PC-3 (cell line): ENCODE data around the gene TRIM34. TPM values are rescaled to one million over a fixed set of nuclear protein-coding genes. Genes with fewer than 3 reads are reported as not detected.

Source experiments
- ATAC-seq: fragments of 200-7000 bp; cut with Tn5 transposase; 2 replicates; pipeline ENCODE4 v1.9.1; 2020; ENCODE audit warnings: mild to moderate bottlenecking, moderate library complexity
- BruUV-seq: library from RNA; stranded (reverse); fragments of 400-500 nt; replicated peaks from 2 replicates; lab custom pipeline; 2021; lab: Mats Ljungman, UMichigan
- CTCF ChIA-PET: fragments of 300-600 bp; sonication (Branson Sonifier 250); formaldehyde crosslinking; loops from one replicate; lab custom pipeline; 2022; ENCODE audit warnings: antibody characterized with exemption; lab: Charles Lee
- POLR2A ChIA-PET: fragments of 300-600 bp; sonication (Branson Sonifier 250); formaldehyde crosslinking; loops from one replicate; lab custom pipeline; 2022; ENCODE audit warnings: antibody characterized with exemption; ENCODE audit not compliant: unreplicated experiment; lab: Charles Lee
- DNase-seq: peaks from one replicate; pipeline ENCODE4 v3.0.0-alpha.2; 2015
- H2AFZ ChIP-seq: fragments of 300-600 bp; sonication (generic); 2 replicates; pipeline ENCODE4 v1.6.0; 2016; ENCODE audit warnings: antibody characterized with exemption, low read length
- H3F3A ChIP-seq: fragments of 300-600 bp; sonication (generic); one replicate; pipeline ENCODE4 v1.6.0; 2017; ENCODE audit warnings: antibody characterized with exemption, low read length, control low read depth, mild to moderate bottlenecking; ENCODE audit not compliant: unreplicated experiment
- H3K27ac ChIP-seq: fragments of 300-600 bp; sonication (generic); 2 replicates; pipeline ENCODE4 v1.5.1; 2016; ENCODE audit warnings: mild to moderate bottlenecking, low read length
- H3K27me3 ChIP-seq: fragments of 300-600 bp; sonication (generic); 2 replicates; pipeline ENCODE4 v1.6.1; 2016; ENCODE audit warnings: low read length, mixed read lengths
- H3K36me3 ChIP-seq: fragments of 300-600 bp; sonication (generic); 2 replicates; pipeline ENCODE4 v1.6.1; 2016; ENCODE audit warnings: low read depth, mixed run types, low read length, mixed read lengths
- H3K4me1 ChIP-seq: fragments of 300-600 bp; sonication (generic); 2 replicates; pipeline ENCODE4 v1.5.1; 2016; ENCODE audit warnings: low read length; ENCODE audit not compliant: insufficient read depth
- H3K4me2 ChIP-seq: fragments of 300-600 bp; sonication (generic); 2 replicates; pipeline ENCODE4 v1.6.0; 2016; ENCODE audit warnings: low read length
- H3K4me3 ChIP-seq: fragments of 300-600 bp; sonication (generic); 2 replicates; pipeline ENCODE4 v1.5.1; 2016; ENCODE audit warnings: mild to moderate bottlenecking, low read length, mixed read lengths
- H3K79me2 ChIP-seq: fragments of 300-600 bp; sonication (generic); 2 replicates; pipeline ENCODE4 v1.6.1; 2017; ENCODE audit warnings: low read length, mixed read lengths
- H3K9ac ChIP-seq: fragments of 300-600 bp; sonication (generic); 2 replicates; pipeline ENCODE4 v1.6.0; 2016; ENCODE audit warnings: mild to moderate bottlenecking, low read length
- H3K9me2 ChIP-seq: fragments of 300-600 bp; sonication (generic); replicated peaks from 2 replicates; pipeline ENCODE4 v1.6.1; 2016; ENCODE audit warnings: mixed run types, low read length, mixed read lengths
- H3K9me3 ChIP-seq: fragments of 300-600 bp; sonication (generic); 2 replicates; pipeline ENCODE4 v1.6.1; 2016; ENCODE audit warnings: low read length, mixed read lengths
- H4K20me1 ChIP-seq: fragments of 300-600 bp; sonication (generic); 2 replicates; pipeline ENCODE4 v1.6.1; 2016; ENCODE audit warnings: low read length, mixed read lengths
- EZH2 ChIP-seq: fragments of 300-600 bp; sonication (generic); IDR thresholded peaks from one replicate; pipeline ENCODE4 v1.6.1; 2017; ENCODE audit warnings: antibody characterized with exemption, mild to moderate bottlenecking, low read length; ENCODE audit not compliant: unreplicated experiment
- EZH2phosphoT487 ChIP-seq: fragments of 300-600 bp; sonication (generic); IDR thresholded peaks from 2 replicates; pipeline ENCODE4 v1.6.1; 2018; ENCODE audit warnings: mild to moderate bottlenecking, antibody characterized with exemption, low read length, borderline replicate concordance
- intact Hi-C: fragments of 100-400 bp; cut with micrococcal nuclease; formaldehyde crosslinking; loops from 2 replicates; pipeline ENCODE4 v1.9.0; 2023
- total RNA-seq: library from RNA; depleted of rRNA; stranded (reverse); fragments of >200 nt; gene quantifications from 2 replicates; pipeline ENCODE4 v1.2.3, GENCODE V29; 2014
- TF ChIP-seq, protein P1 (sequence below): fragments of 300-600 bp; sonication (generic); conservative IDR thresholded peaks from 2 replicates; pipeline ENCODE4 v1.5.1; 2017; ENCODE audit warnings: antibody characterized with exemption, low read depth, mild to moderate bottlenecking, low read length

Gene TRIM34
- total RNA-seq, 1 experiment from 2014 or later, result 1.3 TPM

DNA sequence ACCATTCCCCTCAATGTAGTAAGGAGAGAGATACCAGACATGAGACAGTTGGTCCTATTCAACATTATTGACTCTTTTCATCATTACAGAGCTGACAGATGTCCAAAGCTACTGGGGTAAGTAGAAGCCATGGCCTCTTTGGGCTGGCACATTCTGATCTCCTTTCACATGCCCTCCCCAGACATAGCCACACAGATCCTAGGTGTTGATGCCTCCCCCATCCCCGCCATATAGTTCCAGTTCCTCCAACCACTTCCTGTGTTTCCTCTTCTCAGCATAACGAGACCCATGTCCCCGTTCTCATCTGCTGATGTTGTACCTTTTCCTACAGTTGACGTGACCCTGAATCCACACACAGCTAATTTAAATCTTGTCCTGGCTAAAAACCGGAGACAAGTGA lies 14.4 kb upstream of the TRIM34 start:
- POLR2A ChIA-PET, result no interaction called here
- Histone ChIP-seq H4K20me1 (no peaks in the 10 kb centered on the region), H3K27ac (no peak overlapping the region), H3K27me3 (no peaks in the 10 kb centered on the region), H3K4me3 (no peak overlapping the region), H3K4me2 (no peak overlapping the region), H3K36me3 (no peaks in the 10 kb centered on the region; the same call in 1 of the 2 replicates), H3K9ac (no peak overlapping the region), H3F3A (no peaks in the 10 kb centered on the region), H3K4me1 (0 out of 2 replicates have a peak, but pooled peaks cover 9% of the 10 kb centered on the region), H2AFZ (no peak overlapping the region), H3K9me2 (no peaks in the 10 kb centered on the region), H3K79me2 (no peaks in the 10 kb centered on the region), H3K9me3 (no peaks in the 10 kb centered on the region)
- CTCF ChIA-PET, result no interaction called here
- no peak for TF ChIP-seq EZH2
- TF ChIP-seq, protein P1, sequence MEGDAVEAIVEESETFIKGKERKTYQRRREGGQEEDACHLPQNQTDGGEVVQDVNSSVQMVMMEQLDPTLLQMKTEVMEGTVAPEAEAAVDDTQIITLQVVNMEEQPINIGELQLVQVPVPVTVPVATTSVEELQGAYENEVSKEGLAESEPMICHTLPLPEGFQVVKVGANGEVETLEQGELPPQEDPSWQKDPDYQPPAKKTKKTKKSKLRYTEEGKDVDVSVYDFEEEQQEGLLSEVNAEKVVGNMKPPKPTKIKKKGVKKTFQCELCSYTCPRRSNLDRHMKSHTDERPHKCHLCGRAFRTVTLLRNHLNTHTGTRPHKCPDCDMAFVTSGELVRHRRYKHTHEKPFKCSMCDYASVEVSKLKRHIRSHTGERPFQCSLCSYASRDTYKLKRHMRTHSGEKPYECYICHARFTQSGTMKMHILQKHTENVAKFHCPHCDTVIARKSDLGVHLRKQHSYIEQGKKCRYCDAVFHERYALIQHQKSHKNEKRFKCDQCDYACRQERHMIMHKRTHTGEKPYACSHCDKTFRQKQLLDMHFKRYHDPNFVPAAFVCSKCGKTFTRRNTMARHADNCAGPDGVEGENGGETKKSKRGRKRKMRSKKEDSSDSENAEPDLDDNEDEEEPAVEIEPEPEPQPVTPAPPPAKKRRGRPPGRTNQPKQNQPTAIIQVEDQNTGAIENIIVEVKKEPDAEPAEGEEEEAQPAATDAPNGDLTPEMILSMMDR, result no peak
- ATAC-seq (no peak), DNase-seq (no peak)
- intact Hi-C loops, result no loop called here
- BruUV-seq, result no TSS peak

DNA sequence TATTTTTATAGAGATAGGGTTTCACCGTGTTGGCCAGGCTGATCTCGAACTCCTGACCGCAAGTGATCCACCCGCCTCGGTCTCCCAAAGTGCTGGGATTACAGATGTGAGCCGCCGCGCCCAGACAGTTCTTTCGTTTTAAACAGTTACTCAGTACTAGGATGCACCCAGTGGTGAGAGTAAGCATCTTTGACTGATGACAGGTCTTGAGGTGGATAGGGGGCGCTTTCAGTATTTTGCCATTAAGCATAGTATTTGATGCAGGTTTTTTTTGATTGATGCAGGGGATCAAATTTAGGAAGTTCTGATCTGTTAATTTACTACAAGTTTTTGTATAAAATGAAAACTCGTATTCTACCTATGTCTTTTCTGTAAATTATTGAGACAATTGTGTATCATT lies 13.2 kb upstream of the TRIM34 start:
- H3K9me2 ChIP-seq, result no peaks in the 10 kb centered on the region
- no peaks in the 10 kb centered on the region for H3K9me3 ChIP-seq
- ChIA-PET CTCF (no interaction called here), POLR2A (no interaction called here)
- no peaks in the 10 kb centered on the region for H3K27me3 ChIP-seq
- no peaks in the 10 kb centered on the region for H3K36me3 ChIP-seq
- intact Hi-C loops, result no loop called here
- H2AFZ ChIP-seq, result no peak overlapping the region
- BruUV-seq, result no TSS peak
- H3K4me3 ChIP-seq, result no peak overlapping the region
- H3F3A ChIP-seq, result no peaks in the 10 kb centered on the region
- no peaks in the 10 kb centered on the region for H3K4me1 ChIP-seq
- H3K27ac ChIP-seq, result no peak overlapping the region
- H3K9ac ChIP-seq, result no peak overlapping the region
- no peak overlapping the region for H3K4me2 ChIP-seq
- H3K79me2 ChIP-seq, result no peaks in the 10 kb centered on the region
- H4K20me1 ChIP-seq, result no peaks in the 10 kb centered on the region
- no peak for TF ChIP-seq EZH2phosphoT487
- TF ChIP-seq, protein P1, result peak; percentile 51
- no peak for ATAC-seq
- DNase-seq, result peak; percentile 26

DNA sequence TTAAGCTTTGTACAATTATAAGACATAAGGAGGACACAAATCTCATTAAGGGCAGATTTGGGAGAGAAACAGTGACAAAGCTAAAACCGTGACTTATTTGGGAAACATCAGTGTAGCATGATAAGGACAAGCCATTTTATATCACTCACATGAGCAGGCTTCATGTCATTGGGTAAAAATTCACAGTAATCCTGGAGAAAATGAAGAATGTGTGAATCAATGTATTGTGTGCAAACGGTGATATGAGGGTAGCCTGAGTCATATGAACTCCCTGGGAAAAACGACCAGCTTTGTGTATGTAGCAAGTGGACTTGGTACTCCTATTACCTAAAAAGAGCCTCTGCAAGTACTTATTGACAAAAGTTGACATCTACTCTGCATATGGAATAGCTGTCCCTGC lies 6.0 kb upstream of the TRIM34 start:
- H3K36me3 ChIP-seq, result no peaks in the 10 kb centered on the region
- ChIA-PET CTCF (interaction anchor here (0.6 kb wide), 1 partner anchor 63 kb away, joined by 4 read pairs; no protein-coding TSS in a partner anchor), POLR2A (no interaction called here)
- peak overlapping the region; percentile 51; the same call in 1 of the 2 replicates for H3K4me3 ChIP-seq
- no peak overlapping the region for H2AFZ ChIP-seq
- H3K4me2 ChIP-seq, result peak overlapping the region; percentile 83
- H4K20me1 ChIP-seq, result no peaks in the 10 kb centered on the region
- intact Hi-C loops, result no loop called here
- ATAC-seq (peak; percentile 21), DNase-seq (peak; percentile 88)
- peaks cover 15% of the 10 kb centered on the region for H3F3A ChIP-seq
- BruUV-seq, result no TSS peak
- no peaks in the 10 kb centered on the region for H3K9me2 ChIP-seq
- peaks cover 46% of the 10 kb centered on the region for H3K4me1 ChIP-seq
- H3K9ac ChIP-seq, result peak overlapping the region; percentile 86
- peak overlapping the region; percentile 99 for H3K27ac ChIP-seq
- H3K9me3 ChIP-seq, result no peaks in the 10 kb centered on the region
- TF ChIP-seq, protein P1, result no peak
- no peak for TF ChIP-seq EZH2
- no peak for TF ChIP-seq EZH2phosphoT487
- H3K27me3 ChIP-seq, result no peaks in the 10 kb centered on the region
- H3K79me2 ChIP-seq, result no peaks in the 10 kb centered on the region
